Endodermal cell (in vitro differentiated cells): ENCODE data around the gene CSNK1A1L. TPM values are rescaled to one million over a fixed set of nuclear protein-coding genes. Genes with fewer than 3 reads are reported as not detected.

Experiments used
- DNase-seq: peaks from one replicate; pipeline ENCODE4 v3.0.0-alpha.2; 2017
- H3K27ac ChIP-seq: 2 replicates; pipeline ENCODE4 v1.5.1; 2013; ENCODE audit warnings: mild to moderate bottlenecking, low read depth, low read length, moderate library complexity
- H3K27me3 ChIP-seq: 2 replicates; pipeline ENCODE4 v1.6.1; 2013; ENCODE audit warnings: mild to moderate bottlenecking, low read length, moderate library complexity; ENCODE audit not compliant: insufficient read depth, control insufficient read depth, poor library complexity, severe bottlenecking
- H3K36me3 ChIP-seq: 2 replicates; pipeline ENCODE4 v1.7.0; 2013; ENCODE audit warnings: mild to moderate bottlenecking, low read length, moderate library complexity; ENCODE audit not compliant: control insufficient read depth, insufficient read depth
- H3K4me1 ChIP-seq: one replicate; pipeline ENCODE4 v1.7.0; 2013; ENCODE audit warnings: low read length; ENCODE audit not compliant: control insufficient read depth, insufficient read depth
- H3K4me3 ChIP-seq: 2 replicates; pipeline ENCODE4 v1.5.1; 2013; ENCODE audit warnings: mild to moderate bottlenecking, low read length, moderate library complexity
- H3K9ac ChIP-seq: 2 replicates; pipeline ENCODE4 v1.6.1; 2013; ENCODE audit warnings: mild to moderate bottlenecking, low read length, moderate library complexity; ENCODE audit not compliant: poor library complexity, severe bottlenecking; ENCODE audit errors: extremely low read depth
- H3K9me3 ChIP-seq: 2 replicates; pipeline ENCODE4 v1.6.1; 2013; ENCODE audit warnings: mild to moderate bottlenecking, low read length, moderate library complexity; ENCODE audit not compliant: control insufficient read depth
- H3K27ac Mint-ChIP-seq: 2 replicates; pipeline ENCODE4 v1.8.0; 2020; ENCODE audit warnings: mixed read lengths
- H3K27me3 Mint-ChIP-seq: 2 replicates; pipeline ENCODE4 v1.8.0; 2021; ENCODE audit warnings: mild to moderate bottlenecking, mixed read lengths; ENCODE audit not compliant: insufficient read depth
- H3K36me3 Mint-ChIP-seq: 2 replicates; pipeline ENCODE4 v1.8.0; 2020; ENCODE audit warnings: low read depth, mixed read lengths
- H3K4me1 Mint-ChIP-seq: 2 replicates; pipeline ENCODE4 v1.8.0; 2020; ENCODE audit warnings: mixed read lengths
- H3K4me3 Mint-ChIP-seq: 2 replicates; pipeline ENCODE4 v1.8.0; 2020; ENCODE audit warnings: mild to moderate bottlenecking, moderate library complexity, mixed read lengths
- H3K9me3 Mint-ChIP-seq: 2 replicates; pipeline ENCODE4 v1.8.0; 2020; ENCODE audit warnings: mild to moderate bottlenecking, mixed read lengths
- CTCF ChIP-seq: fragments of 200-600 bp; sonication (generic); conservative IDR thresholded peaks from 2 replicates; pipeline ENCODE4 v1.5.0; 2021; ENCODE audit warnings: antibody characterized with exemption, mild to moderate bottlenecking
- WGBS, 2 experiments: methylation state at CpG; one replicate each; pipeline versions ENCODE4 v1.1.5 to v1.1.7; 2013; ENCODE audit warnings: missing lambda C conversion rate in 2 of 2, mixed read lengths in 1 of 2; ENCODE audit not compliant: insufficient coverage in 1 of 2, insufficient read length in 1 of 2; 5-methylcytosine and 5-hydroxymethylcytosine counted together
- total RNA-seq, 2 donors: library from RNA; stranded (reverse); fragmentation: NEBNext Ultra II Directional in 1 of 2; extraction: Animal tissue kit (Norgen Biotek cat#: 25700) in 1 of 2; gene quantifications; 2 replicates in 1 of 2; 3 replicates in 1 of 2; pipeline ENCODE4 v1.2.1, GENCODE V29; 2021

Gene CSNK1A1L
- total RNA-seq, 2 donors from 2014 or later: not detected

GRCh38 chr13:37100731-37101130 lies 4.7 kb downstream of the CSNK1A1L start:
- Mint-ChIP-seq H3K27me3 (no peaks in the 10 kb centered on the region), H3K4me1 (no peaks in the 10 kb centered on the region)
- no peak for DNase-seq

GRCh38 chr13:37097076-37097475 lies 8.4 kb downstream of the CSNK1A1L start:
- Histone ChIP-seq H3K9me3 (no peaks in the 10 kb centered on the region), H3K9ac (no peak overlapping the region), H3K4me3 (no peak overlapping the region), H3K36me3 (no peaks in the 10 kb centered on the region), H3K27me3 (no peaks in the 10 kb centered on the region), H3K27ac (no peak overlapping the region), H3K4me1 (no peaks in the 10 kb centered on the region)
- Mint-ChIP-seq H3K4me1 (peaks cover 13% of the 10 kb centered on the region), H3K27me3 (no peaks in the 10 kb centered on the region), H3K27ac (no peak overlapping the region), H3K36me3 (no peaks in the 10 kb centered on the region), H3K9me3 (no peaks in the 10 kb centered on the region), H3K4me3 (no peak overlapping the region)
- no peak for DNase-seq
- WGBS, 2 experiments: 86 to 95% methylated on average over 3 to 4 of the region's 4 CpGs
- TF ChIP-seq CTCF: no peak

More at GRCh38 chr13:37100731-37101130, 4.7 kb downstream of the CSNK1A1L start:
- TF ChIP-seq CTCF: no peak
- Mint-ChIP-seq H3K27ac (no peak overlapping the region), H3K4me3 (no peak overlapping the region), H3K36me3 (no peaks in the 10 kb centered on the region), H3K9me3 (no peaks in the 10 kb centered on the region)
- H3K27ac ChIP-seq: no peak overlapping the region
- no peaks in the 10 kb centered on the region for H3K27me3 ChIP-seq
- H3K4me3 ChIP-seq: no peak overlapping the region
- H3K4me1 ChIP-seq: no peaks in the 10 kb centered on the region
- H3K36me3 ChIP-seq: no peaks in the 10 kb centered on the region
- H3K9ac ChIP-seq: no peak overlapping the region
- no peaks in the 10 kb centered on the region for H3K9me3 ChIP-seq

GRCh38 chr13:37094840-37095239 lies 10.6 kb downstream of the CSNK1A1L start:
- WGBS, 2 experiments: 90 to 96% methylated on average over 4 of the region's 4 CpGs
- Histone ChIP-seq H3K4me3 (no peak overlapping the region), H3K27ac (no peak overlapping the region), H3K9me3 (no peaks in the 10 kb centered on the region), H3K36me3 (no peaks in the 10 kb centered on the region), H3K27me3 (no peaks in the 10 kb centered on the region), H3K4me1 (no peaks in the 10 kb centered on the region), H3K9ac (no peak overlapping the region)
- peaks cover 15% of the 10 kb centered on the region for H3K4me1 Mint-ChIP-seq
- H3K9me3 Mint-ChIP-seq: no peaks in the 10 kb centered on the region
- no peak overlapping the region for H3K27ac Mint-ChIP-seq
- no peak for TF ChIP-seq CTCF
- no peaks in the 10 kb centered on the region for H3K27me3 Mint-ChIP-seq
- H3K36me3 Mint-ChIP-seq: no peaks in the 10 kb centered on the region
- no peak overlapping the region for H3K4me3 Mint-ChIP-seq
- DNase-seq: no peak
